HEK293T (cell line): Measurements from ENCODE around the gene ADGRL3.

Experiments
- FOXK2 ChIP-seq: fragments of 450-650 bp; IDR thresholded peaks from 2 replicates; pipeline ENCODE4 v1.6.1; 2016; ENCODE audit warnings: mild to moderate bottlenecking
- SP1 ChIP-seq: fragments of 450-650 bp; IDR thresholded peaks from 2 replicates; pipeline ENCODE4 v1.6.1; 2017
- SUZ12 ChIP-seq: fragments of 450-650 bp; IDR thresholded peaks from 2 replicates; pipeline ENCODE4 v1.6.1; 2016; ENCODE audit warnings: mild to moderate bottlenecking
- TARDBP ChIP-seq: fragments of 450-650 bp; IDR thresholded peaks from 2 replicates; pipeline ENCODE4 v1.6.1; 2016
- ZNF384 ChIP-seq: fragments of 450-650 bp; IDR thresholded peaks from 2 replicates; pipeline ENCODE4 v1.6.1; 2016
- TF ChIP-seq, protein P1 (sequence below): fragments of 450-650 bp; IDR thresholded peaks from 2 replicates; pipeline ENCODE4 v1.6.1; 2016

DNA sequence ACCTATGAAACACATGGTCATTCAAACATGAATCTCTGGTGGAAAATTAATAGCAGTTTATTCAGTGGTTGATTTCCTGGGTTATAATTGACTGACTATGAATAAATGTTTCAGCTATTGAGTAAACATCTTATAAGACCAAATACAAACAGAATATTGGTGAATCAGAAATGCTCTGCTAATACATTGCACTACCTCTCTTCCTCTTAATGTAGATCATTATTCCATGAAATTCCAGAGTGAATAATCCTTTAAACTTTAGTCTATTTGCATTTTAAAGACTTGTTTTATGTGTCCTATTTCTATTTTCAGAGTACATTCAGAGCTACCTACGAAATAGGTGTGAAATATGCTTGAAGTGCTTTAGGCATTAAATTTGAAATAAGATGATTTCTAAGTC lies 715.4 kb downstream of the ADGRL3 start:
- no peak for TF ChIP-seq SP1
- TF ChIP-seq, protein P1, sequence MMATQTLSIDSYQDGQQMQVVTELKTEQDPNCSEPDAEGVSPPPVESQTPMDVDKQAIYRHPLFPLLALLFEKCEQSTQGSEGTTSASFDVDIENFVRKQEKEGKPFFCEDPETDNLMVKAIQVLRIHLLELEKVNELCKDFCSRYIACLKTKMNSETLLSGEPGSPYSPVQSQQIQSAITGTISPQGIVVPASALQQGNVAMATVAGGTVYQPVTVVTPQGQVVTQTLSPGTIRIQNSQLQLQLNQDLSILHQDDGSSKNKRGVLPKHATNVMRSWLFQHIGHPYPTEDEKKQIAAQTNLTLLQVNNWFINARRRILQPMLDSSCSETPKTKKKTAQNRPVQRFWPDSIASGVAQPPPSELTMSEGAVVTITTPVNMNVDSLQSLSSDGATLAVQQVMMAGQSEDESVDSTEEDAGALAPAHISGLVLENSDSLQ, result no peak
- no peak for TF ChIP-seq SUZ12
- TF ChIP-seq ZNF384, result no peak
- TF ChIP-seq TARDBP, result no peak
- TF ChIP-seq FOXK2, result no peak
